Esophagus muscularis mucosa (tissue), 4 donors: Measurements from ENCODE around the gene GCNA. TPM values are rescaled to one million over a fixed set of nuclear protein-coding genes. Genes with fewer than 3 reads are reported as not detected.

Experiments used
- DNase-seq: peaks from one replicate; pipeline ENCODE4 v3.0.0-alpha.2; 2017; ENCODE audit errors: extremely low spot score
- H3K27ac ChIP-seq, 4 donors: fragments of 200-600 bp; sonication (generic); replicated peaks in 1 of 4; 1 replicate in 3 of 4; 2 replicates in 1 of 4; pipeline ENCODE4 v1.5.1; 2016 to 2019; ENCODE audit warnings: mild to moderate bottlenecking in 1 of 4
- H3K27me3 ChIP-seq, 4 donors: fragments of 200-600 bp; sonication (generic); one replicate each; pipeline versions ENCODE4 v1.5.1 to v1.6.0; 2016 to 2019
- H3K36me3 ChIP-seq, 4 donors: fragments of 200-600 bp; sonication (generic); one replicate each; pipeline ENCODE4 v1.5.1; 2016 to 2019
- H3K4me1 ChIP-seq, 4 donors: fragments of 200-600 bp; sonication (generic); one replicate each; pipeline ENCODE4 v1.5.1; 2016 to 2019
- H3K4me3 ChIP-seq, 4 donors: fragments of 200-600 bp; sonication (generic); 1 replicate in 2 of 4; 2 replicates in 2 of 4; pipeline ENCODE4 v1.5.1; 2016 to 2019; ENCODE audit warnings: mild to moderate bottlenecking in 4 of 4, moderate library complexity in 1 of 4
- H3K9me3 ChIP-seq, 4 donors: fragments of 200-600 bp; sonication (generic); 1 replicate in 3 of 4; 2 replicates in 1 of 4; pipeline ENCODE4 v1.5.1; 2016 to 2019
- EP300 ChIP-seq: sonication (generic); formaldehyde crosslinking; IDR thresholded peaks from one replicate; pipeline ENCODE4 v1.6.1; 2017; ENCODE audit warnings: antibody characterized with exemption
- POLR2A ChIP-seq: fragments of 450-650 bp; IDR thresholded peaks from one replicate; pipeline ENCODE4 v1.6.1; 2017; ENCODE audit warnings: antibody characterized with exemption, moderate library complexity, mild to moderate bottlenecking, low read depth
- POLR2AphosphoS5 ChIP-seq, 2 donors: sonication (generic); formaldehyde crosslinking; IDR thresholded peaks; one replicate each; pipeline ENCODE4 v1.6.1; 2017; ENCODE audit warnings: antibody characterized with exemption in 2 of 2
- WGBS: methylation state at CpG from one replicate; pipeline ENCODE4 v1.1.5; 2018; 5-methylcytosine and 5-hydroxymethylcytosine counted together
- intact Hi-C: fragments of 100-400 bp; cut with DNase I; formaldehyde crosslinking; loops from one replicate; pipeline ENCODE4 v1.15.1; 2023
- total RNA-seq, 4 donors: library from RNA; depleted of rRNA; stranded (reverse); fragments of >200 nt; gene quantifications; one replicate each; pipeline versions ENCODE4 v1.1.0 to v1.2.1, GENCODE V29; 2016
- TF ChIP-seq, protein P1 (sequence below), 3 experiments: fragments of 200-600 bp in 2 of 3; fragments of 450-650 bp in 1 of 3; sonication (generic) in 2 of 3; IDR thresholded peaks; one replicate each; pipeline ENCODE4 v1.5.1; 2017 to 2019; ENCODE audit warnings: antibody characterized with exemption in 3 of 3, mild to moderate bottlenecking in 2 of 3, moderate library complexity in 1 of 3

The GCNA gene
- total RNA-seq, 4 donors from 2014 or later: 0.65 to 2.9 (median 1.2) TPM

DNA sequence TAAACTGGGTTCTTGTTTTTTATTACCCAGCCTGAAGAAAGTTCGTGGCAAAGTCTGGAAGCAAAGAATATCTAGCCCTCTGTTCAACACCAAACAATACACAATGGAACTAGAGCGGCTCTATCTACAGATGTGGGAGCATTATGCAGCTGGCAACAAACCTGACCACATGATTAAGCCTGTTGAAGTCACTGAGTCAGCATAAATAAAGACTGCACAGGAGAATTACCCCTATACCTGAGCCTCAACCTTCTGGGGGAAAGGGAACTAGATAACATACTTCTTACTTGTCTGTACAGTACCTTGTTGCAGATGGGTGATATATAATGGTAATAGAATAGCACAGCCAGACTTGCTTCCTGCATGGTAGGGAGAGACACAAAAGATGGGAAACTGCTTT lies 4.6 kb upstream of the GCNA start:
- no peak overlapping the region for H3K27ac ChIP-seq
- no peaks in the 10 kb centered on the region for H3K9me3 ChIP-seq
- 56% methylated on average over 2 of the region's 2 CpGs for WGBS
- H3K27me3 ChIP-seq: no peaks in the 10 kb centered on the region
- H3K4me3 ChIP-seq: no peak overlapping the region
- DNase-seq: no peak
- intact Hi-C loops: no loop called here
- TF ChIP-seq EP300 (no peak), POLR2AphosphoS5 (IDR thresholded peaks at IDR 0.05) (no peak), POLR2A (no peak)
- TF ChIP-seq, protein P1, sequence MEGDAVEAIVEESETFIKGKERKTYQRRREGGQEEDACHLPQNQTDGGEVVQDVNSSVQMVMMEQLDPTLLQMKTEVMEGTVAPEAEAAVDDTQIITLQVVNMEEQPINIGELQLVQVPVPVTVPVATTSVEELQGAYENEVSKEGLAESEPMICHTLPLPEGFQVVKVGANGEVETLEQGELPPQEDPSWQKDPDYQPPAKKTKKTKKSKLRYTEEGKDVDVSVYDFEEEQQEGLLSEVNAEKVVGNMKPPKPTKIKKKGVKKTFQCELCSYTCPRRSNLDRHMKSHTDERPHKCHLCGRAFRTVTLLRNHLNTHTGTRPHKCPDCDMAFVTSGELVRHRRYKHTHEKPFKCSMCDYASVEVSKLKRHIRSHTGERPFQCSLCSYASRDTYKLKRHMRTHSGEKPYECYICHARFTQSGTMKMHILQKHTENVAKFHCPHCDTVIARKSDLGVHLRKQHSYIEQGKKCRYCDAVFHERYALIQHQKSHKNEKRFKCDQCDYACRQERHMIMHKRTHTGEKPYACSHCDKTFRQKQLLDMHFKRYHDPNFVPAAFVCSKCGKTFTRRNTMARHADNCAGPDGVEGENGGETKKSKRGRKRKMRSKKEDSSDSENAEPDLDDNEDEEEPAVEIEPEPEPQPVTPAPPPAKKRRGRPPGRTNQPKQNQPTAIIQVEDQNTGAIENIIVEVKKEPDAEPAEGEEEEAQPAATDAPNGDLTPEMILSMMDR (IDR thresholded peaks at IDR 0.05): no peak
- H3K4me1 ChIP-seq: peaks cover 0 to 3% (median 0%) of the 10 kb centered on the region in 4 donors
- H3K36me3 ChIP-seq: peaks cover 14 to 79% (median 67%) of the 10 kb centered on the region in 4 donors

DNA sequence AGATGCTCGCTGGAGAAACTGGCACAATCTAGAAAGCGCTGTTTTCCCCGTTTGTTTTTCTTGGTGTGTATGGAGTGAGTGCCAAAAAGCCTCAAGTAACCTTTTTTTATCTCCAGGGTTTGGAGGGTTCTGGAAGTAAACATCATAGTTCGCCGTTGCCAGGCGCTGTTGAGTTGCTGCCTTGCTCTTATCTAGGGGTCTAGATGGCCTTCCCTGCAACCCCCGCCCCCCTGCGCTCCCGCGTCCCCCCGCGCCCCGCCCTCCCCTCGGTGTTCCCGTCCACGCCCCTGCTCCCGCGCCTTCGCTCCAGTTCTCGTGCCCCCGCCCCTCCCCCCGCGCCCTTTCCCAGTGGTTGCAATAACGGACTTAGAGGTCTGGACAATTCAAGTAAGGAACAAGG lies 555 bp upstream of the GCNA start:
- Histone ChIP-seq H3K9me3 (no peaks in the 10 kb centered on the region), H3K27ac (no peak overlapping the region), H3K36me3 (peaks cover 14 to 45% (median 38%) of the 10 kb centered on the region in 4 donors), H3K4me1 (peaks cover 0 to 3% (median 0%) of the 10 kb centered on the region in 4 donors), H3K27me3 (no peaks in the 10 kb centered on the region), H3K4me3 (no peak overlapping the region)
- 88% methylated on average over 24 of the region's 24 CpGs for WGBS
- no peak for DNase-seq
- TF ChIP-seq POLR2A (no peak), EP300 (no peak), POLR2AphosphoS5 (IDR thresholded peaks at IDR 0.05) (no peak)
- TF ChIP-seq, protein P1 (IDR thresholded peaks at IDR 0.05): no peak
- intact Hi-C loops: no loop called here

DNA sequence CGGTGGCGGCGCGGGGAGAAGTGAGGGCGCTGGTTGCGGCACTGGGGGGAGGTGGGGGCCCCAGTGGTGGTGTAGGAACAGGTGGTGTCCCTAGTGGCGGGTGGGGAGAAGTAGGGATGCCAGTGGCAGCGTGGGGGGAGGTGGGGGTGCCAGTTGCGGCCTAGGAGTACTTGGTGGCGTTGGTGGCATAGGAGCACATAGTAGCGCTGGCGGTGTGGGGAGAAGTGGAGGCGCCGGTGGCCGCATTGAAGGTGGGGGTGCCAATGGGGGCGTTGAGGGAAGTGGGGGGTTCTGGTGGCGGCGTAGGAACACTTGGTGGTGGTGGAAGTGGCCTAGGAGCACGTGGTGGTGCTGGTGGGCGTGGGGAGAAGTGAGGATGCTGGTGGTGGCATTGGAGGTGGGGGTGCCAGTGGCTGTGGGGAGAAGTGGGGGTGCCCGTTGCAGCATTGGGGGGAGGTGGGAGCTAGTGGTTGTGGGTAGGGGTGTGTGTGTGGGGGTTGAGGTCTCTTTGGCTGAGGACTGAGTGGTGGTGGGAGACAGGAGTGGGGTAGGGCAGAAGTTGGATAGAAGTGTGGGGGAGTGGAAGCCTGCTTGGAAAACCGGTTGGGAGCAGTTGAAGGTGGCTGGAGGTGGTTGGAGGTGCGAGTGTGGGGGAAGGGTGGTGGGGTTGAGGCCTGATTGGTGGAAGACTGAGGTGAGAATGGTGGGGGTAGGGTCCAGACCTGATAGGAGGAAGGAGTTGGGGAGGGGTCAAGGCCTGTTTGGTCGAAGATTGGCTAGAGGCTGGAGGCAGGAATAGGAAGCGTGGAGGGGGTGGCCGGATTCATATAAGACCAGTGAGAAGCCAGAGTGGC lies 1.1 kb downstream of the GCNA start:
- WGBS: 91% methylated on average over 26 of the region's 26 CpGs
- TF ChIP-seq, protein P1 (IDR thresholded peaks at IDR 0.05): no peak
- TF ChIP-seq POLR2AphosphoS5 (IDR thresholded peaks at IDR 0.05): no peak
- TF ChIP-seq POLR2A: no peak
- TF ChIP-seq EP300: no peak
- H3K4me1 ChIP-seq: peaks cover 0 to 3% (median 0%) of the 10 kb centered on the region in 4 donors

DNA sequence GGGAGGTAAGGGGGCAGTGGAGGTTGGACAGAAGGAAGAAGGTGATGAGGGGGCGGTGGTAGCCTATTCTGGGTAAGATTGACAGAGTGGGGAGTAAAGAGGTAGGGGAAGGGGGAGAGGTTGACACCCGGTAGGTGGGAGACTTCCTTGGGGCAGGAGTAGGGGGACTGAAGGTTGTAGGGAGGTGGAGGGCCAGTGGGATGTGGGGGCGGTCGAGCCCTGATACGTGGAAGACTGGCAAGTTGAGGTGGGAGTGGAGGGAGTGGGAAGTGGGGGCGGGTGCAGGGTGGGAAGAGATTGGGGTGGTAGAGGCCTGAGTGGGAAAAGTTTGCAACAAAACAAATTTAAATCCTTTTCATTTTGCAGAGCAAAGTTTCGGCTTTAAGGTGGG lies 1.7 kb downstream of the GCNA start:
- intact Hi-C loops: no loop called here
- DNase-seq: no peak
- no peaks in the 10 kb centered on the region for H3K9me3 ChIP-seq
- H3K4me1 ChIP-seq: peaks cover 0 to 3% (median 0%) of the 10 kb centered on the region in 4 donors
- TF ChIP-seq, protein P1 (IDR thresholded peaks at IDR 0.05): no peak
- H3K27ac ChIP-seq: no peak overlapping the region
- peaks cover 3 to 23% (median 19%) of the 10 kb centered on the region in 4 donors for H3K36me3 ChIP-seq
- WGBS: 87% methylated on average over 7 of the region's 7 CpGs
- no peak overlapping the region for H3K4me3 ChIP-seq
- no peaks in the 10 kb centered on the region for H3K27me3 ChIP-seq

More for the DNA sequence above, 1.1 kb downstream of the GCNA start:
- Histone ChIP-seq H3K36me3 (peaks cover 6 to 29% (median 24%) of the 10 kb centered on the region in 4 donors), H3K27ac (no peak overlapping the region), H3K4me3 (no peak overlapping the region), H3K9me3 (no peaks in the 10 kb centered on the region), H3K27me3 (no peaks in the 10 kb centered on the region)
- intact Hi-C loops: no loop called here
- DNase-seq: no peak
